Tongue (tissue), 2 donors: ENCODE results near the gene GCK. TPM values are rescaled to one million over a fixed set of nuclear protein-coding genes. Genes with fewer than 3 reads are reported as not detected.

Experiments
- DNase-seq: peaks from one replicate; pipeline ENCODE4 v3.0.0-alpha.2; 2015
- total RNA-seq: library from RNA; depleted of rRNA; stranded (reverse); fragments of >200 nt; gene quantifications from one replicate; pipeline ENCODE4 v1.2.3, GENCODE V29; 2014

GCK gene
- total RNA-seq, 1 donor from 2014 or later = 2.9 TPM

GRCh38 chr7:44155191-44156185 lies 33.8 kb downstream of the GCK start:
- no peak for DNase-seq

DNA sequence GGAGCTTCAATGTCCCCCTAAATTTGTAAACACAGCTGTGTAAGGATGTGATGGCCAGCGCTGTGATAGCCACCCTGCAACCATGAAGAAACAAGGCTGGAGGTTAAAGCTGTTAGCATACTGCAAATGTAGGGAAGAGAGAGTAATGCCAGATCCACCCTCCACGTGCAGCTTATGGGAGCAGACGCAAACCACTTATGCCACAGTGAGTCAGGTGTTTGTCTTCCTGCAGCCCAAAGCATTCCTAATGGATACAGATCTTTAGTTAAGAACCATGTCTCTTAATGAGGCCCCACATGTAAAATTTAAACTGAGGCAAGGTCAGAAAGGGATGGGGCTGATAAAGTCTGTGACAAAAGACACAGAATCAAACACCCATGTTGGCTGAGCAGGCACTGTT lies 34.5 kb downstream of the GCK start:
- DNase-seq = no peak

DNA sequence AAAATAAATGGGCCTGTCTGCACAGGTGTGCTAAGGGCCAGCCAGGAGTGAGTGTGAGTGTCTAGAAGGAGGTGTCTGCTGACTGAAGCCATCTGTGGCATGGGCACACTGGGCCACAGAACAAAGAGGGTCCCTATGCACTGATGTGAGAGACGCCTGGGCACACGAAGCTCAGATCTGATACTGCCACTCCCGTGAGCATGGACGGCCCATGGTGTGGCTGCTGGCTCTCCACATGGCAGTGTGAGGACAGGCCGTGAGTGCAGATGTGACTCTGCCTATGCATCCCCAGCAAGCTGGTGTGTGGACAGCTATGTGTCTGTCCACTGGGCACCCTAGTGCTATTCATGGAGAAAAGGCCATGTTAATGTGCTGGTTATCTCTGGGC lies 35.3 kb downstream of the GCK start:
- DNase-seq = no peak

DNA sequence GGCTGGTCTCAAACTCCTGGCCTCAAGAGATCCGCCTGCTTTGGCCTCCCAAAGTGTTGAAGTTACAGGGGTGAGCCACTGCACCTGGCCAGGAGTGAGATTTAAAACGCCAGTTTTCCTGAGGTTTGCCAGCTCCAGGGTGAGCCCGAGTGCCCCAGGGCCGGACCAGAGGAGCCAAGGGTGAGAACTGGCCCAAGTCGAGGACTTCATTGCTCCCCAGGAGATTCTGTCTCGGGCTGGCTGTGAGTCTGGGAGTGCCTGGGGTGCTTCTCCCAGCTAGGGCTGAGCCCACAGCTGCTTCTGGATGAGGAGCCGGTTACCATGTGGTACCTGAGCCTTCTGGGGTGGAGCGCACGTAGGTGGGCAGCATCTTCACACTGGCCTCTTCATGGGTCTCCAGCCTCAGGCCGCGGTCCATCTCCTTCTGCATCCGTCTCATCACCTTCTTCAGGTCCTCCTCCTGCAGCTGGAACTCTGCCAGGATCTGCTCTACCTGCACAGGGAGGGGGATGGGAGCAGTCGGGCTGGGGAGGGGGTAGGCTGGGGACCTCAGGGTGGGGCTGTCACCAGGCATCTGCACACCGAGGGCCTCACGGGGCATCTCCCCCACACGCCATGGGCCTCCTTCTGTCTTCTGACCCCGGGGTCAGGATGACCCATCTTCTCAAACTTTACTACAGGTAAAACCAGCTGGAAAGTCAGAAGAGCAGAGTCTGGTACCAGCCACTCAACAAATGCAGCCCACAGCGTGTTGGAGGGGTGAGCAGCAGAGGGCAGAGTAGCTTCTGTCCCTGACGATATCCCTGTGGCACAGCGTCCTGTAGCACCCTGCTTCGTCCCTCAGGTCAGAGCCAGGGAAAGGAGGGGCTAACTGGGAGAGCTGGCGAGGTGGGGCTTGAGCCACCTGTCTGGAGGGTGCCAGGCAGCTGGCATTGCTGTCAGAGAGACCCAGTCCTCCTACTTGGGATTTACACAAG lies 36.0 kb downstream of the GCK start:
- no peak for DNase-seq

GRCh38 chr7:44151956-44152355 lies 37.3 kb downstream of the GCK start:
- DNase-seq = no peak

DNA sequence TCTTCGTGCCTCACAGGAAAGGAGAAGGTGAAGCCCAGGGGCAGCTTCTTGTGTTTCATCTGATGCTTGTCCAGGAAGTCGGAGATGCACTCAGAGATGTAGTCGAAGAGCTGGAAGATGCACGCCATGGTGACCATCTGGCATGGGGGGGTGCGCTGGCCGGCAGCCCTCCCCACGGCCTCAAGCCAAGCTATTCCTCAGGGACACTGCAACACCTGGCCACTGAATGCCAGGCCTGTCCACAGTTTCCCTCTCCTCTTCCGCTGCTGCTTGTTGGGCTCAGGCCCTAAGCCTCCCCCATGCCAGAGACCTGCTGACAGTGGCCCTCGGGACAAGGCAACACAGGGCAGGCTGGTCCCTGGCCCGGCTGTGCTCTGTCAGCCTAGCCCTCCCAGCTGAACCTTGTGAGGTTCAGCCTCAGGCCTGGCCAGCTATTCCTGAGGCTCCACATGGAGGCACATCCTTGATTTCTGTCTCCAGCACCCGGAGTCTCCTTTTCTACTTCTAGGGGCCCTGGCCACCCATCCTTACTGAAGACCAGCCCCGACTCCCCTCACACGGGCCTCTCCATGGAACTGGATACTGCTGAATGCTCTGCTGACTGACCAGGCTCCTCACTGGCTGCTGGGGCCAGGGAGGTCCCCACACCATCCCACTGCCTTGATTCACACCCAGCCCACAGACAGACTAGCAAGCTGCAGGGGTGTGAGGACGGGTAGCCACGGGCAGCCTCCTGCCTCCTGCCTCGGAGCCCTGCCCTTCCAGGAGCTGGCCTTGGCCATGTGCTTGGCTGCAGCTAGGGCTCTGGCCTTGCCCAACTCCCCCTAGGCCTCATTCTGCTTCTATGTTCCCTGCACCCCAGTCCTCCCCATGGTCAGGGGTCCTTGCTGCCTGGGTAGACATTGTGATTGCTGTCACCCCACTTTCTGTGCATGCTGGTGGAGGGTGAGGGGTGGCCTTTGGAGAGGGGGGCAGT lies 38.0 kb downstream of the GCK start:
- peak; percentile 33 for DNase-seq

- DNase-seq = peak; percentile 77
Observed at GRCh38 chr7:44150466-44150832, 38.8 kb downstream of the GCK start.

DNA sequence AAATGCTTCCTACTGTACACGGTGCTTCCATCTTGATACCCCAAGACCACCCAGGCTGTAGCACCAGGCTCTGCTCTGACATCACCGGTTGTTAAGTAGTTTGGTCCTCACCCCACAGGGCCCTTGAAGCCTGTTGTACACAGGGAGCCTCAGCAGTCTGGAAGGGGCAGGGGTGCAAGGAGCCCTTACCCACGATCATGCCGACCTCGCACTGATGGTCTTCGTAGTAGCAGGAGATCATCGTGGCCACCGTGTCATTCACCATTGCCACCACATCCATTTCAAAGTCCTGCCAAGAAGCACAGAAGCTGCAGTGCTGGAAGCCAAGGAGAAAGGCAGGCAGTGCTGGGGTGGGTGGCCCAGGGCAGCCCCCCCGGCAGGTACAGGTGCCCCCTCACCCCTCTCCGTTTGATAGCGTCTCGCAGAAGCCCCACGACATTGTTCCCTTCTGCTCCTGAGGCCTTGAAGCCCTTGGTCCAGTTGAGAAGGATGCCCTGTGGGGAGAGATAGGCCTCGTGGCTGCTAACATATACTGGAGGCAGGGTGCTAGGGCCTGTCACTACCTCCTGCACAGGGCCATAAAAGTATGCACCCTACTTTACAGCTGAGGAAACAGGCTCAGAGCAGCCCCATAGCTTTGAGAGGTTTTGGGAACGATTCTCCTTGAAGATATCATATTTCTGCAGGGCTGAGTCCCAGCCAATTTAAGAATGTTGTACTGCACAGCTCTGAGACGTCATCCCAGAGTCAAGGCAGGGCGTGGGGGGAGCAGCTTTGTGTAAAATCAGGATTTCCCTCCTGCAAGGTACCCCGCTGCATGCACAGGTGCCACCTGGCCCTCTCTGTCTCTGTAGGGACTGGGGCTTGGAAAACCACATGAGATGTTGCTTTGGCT lies 39.4 kb downstream of the GCK start:
- DNase-seq = peak; percentile 82

DNA sequence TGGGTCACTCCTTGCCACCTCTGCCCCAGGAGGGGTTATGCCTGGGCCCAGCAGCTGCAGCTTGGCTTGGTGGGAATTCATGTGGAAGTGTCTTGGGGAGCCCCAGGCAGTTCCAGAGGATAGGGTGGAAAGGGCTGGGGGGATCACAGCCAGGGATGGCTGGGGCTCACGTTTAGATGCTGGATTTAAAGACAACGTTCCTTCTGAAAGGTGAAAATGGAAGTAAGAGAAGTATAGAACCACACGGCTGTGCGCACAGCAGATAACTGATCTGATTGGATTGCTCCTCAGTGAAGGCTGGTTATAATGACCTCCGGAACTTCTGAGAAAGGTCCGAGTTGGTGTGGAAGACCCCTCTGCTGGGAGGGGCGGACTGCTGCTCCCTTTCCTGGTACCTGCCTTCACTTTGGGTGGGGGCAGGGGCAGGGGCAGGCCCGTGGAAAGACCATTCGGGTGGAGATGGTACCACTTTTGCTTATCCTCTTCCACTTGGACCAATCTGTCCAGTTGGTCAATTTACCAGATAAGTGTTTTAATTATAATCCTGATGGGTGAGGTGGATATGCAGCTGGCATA lies 40.2 kb downstream of the GCK start:
- DNase-seq = no peak

DNA sequence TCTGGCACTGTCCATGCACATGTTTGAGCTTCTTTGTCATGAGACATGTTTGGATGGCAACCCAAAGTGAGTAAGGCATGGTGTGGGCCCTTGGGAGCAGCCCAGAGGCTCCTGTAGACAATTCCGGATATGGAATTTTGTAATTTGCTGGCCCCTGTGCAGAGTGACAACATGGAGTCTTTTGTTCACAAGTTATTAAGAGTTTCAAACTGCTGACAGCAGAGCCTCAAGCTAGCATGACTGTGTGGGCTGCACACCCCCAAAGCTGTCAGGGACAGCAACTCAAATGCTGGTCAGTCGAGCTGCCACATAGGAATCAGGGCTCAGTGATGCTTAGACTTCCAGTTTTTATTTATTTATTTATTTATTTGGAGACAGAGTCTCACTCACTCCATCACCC lies 41.1 kb downstream of the GCK start:
- no peak for DNase-seq

GRCh38 chr7:44147026-44147991 lies 41.9 kb downstream of the GCK start:
- peak; percentile 73 for DNase-seq

- DNase-seq = peak; percentile 88
Observed at GRCh38 chr7:44145969-44146911, 43.0 kb downstream of the GCK start.

GRCh38 chr7:44145479-44145968 lies 43.7 kb downstream of the GCK start:
- DNase-seq = peak; percentile 69

GRCh38 chr7:44144968-44145478 lies 44.2 kb downstream of the GCK start:
- no peak for DNase-seq

GRCh38 chr7:44144426-44144967 lies 44.7 kb downstream of the GCK start:
- DNase-seq = no peak

DNA sequence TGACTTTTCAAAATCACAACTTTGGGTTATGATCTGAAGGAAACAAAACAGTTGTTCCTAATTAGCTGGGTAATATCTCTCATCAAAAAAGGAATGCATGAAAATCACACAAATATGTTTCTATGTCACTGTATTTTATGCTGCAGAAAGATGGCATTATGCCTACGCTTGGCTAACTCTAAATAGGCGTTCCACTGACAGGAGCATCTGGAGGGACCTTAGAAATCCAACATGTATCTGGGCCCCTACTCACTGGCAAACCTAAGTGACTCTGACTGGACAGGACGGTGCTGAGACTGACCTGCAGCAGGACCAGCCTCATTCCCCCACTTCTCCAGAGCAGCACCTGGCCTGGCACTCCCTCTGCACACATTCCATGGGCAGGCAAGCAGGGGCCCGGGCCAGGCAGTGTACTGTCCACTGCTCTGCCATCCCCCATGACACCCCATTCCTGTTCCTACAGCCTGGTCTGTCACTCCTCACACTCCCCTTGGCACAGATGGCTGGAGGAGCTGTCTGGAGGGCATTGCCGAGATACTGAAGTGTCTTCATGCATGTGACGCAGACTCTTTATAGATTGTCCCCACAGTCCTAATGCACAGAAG lies 45.5 kb downstream of the GCK start:
- peak; percentile 86 for DNase-seq

- DNase-seq = no peak
Observed at GRCh38 chr7:44142028-44142427, 47.2 kb downstream of the GCK start.
